Measurements from ENCODE around the gene RHO. TPM values are rescaled to one million over a fixed set of nuclear protein-coding genes. Genes with fewer than 3 reads are reported as not detected.

Gene RHO
- polyA plus RNA-seq, 1 of the 3 experiments (the other 2 are of a cell fraction): not detected

GRCh38 chr3:129502641-129503408 lies 25.6 kb upstream of the RHO start:
- H4K20me1 ChIP-seq (ENCODE audit: insufficient read depth): no peaks in the 10 kb centered on the region
- ChIA-PET CTCF (interaction anchor here (0.6 to 5.8 kb wide), 7 partner anchors 10 to 440 kb away, joined by 3 to 37 read pairs (median 3); no protein-coding TSS in a partner anchor), POLR2A (no interaction called here)
- no peak overlapping the region for H3K27ac ChIP-seq (ENCODE audit: low read depth in 2 of 2, low read length in 1 of 2)
- no peaks in the 10 kb centered on the region for H3K27me3 ChIP-seq (ENCODE audit: insufficient read depth)
- H3K4me2 ChIP-seq: no peak overlapping the region
- H3F3A ChIP-seq (replicated peaks; ENCODE audit: insufficient read depth): no peaks in the 10 kb centered on the region
- no peak overlapping the region for H2AFZ ChIP-seq (ENCODE audit: low read depth)
- no peaks in the 10 kb centered on the region for H3K9me2 ChIP-seq
- H3K79me2 ChIP-seq (ENCODE audit: insufficient read depth): no peaks in the 10 kb centered on the region
- no peaks in the 10 kb centered on the region for H3K9me3 ChIP-seq
- H3K4me1 ChIP-seq (ENCODE audit: control insufficient read depth in 1 of 2, insufficient read depth in 2 of 2, low read depth in 1 of 2, low read length in 1 of 2): peaks cover 4 to 28% of the 10 kb centered on the region in 2 experiments; a peak in 2 of 4 replicates
- TF ChIP-seq SIN3A (IDR thresholded peaks at IDR 0.05; ENCODE audit: borderline replicate concordance, low read depth, low read length) (no peak), CHD2 (IDR thresholded peaks at IDR 0.05; ENCODE audit: low read length, partially characterized antibody) (no peak), ELF1 (IDR thresholded peaks at IDR 0.05) (no peak), RCOR1 (IDR thresholded peaks at IDR 0.05; ENCODE audit: low read length) (no peak), POLR2AphosphoS5 (IDR thresholded peaks at IDR 0.05; ENCODE audit: low read depth, low read length) (no peak)
- TF ChIP-seq, protein P1, sequence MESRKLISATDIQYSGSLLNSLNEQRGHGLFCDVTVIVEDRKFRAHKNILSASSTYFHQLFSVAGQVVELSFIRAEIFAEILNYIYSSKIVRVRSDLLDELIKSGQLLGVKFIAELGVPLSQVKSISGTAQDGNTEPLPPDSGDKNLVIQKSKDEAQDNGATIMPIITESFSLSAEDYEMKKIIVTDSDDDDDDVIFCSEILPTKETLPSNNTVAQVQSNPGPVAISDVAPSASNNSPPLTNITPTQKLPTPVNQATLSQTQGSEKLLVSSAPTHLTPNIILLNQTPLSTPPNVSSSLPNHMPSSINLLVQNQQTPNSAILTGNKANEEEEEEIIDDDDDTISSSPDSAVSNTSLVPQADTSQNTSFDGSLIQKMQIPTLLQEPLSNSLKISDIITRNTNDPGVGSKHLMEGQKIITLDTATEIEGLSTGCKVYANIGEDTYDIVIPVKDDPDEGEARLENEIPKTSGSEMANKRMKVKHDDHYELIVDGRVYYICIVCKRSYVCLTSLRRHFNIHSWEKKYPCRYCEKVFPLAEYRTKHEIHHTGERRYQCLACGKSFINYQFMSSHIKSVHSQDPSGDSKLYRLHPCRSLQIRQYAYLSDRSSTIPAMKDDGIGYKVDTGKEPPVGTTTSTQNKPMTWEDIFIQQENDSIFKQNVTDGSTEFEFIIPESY (IDR thresholded peaks at IDR 0.05; ENCODE audit: borderline replicate concordance, low read depth): no peak
- H3K4me3 ChIP-seq (ENCODE audit: low read depth in 2 of 2, low read length in 1 of 2): no peak overlapping the region
- peaks cover 3 to 25% of the 10 kb centered on the region in 2 experiments for H3K36me3 ChIP-seq (replicated peaks in 1 of 2; ENCODE audit: control insufficient read depth in 1 of 2, insufficient read depth in 2 of 2, low read length in 1 of 2)
- DNase-seq: no peak
- 93% methylated on average over 10 of the region's 18 CpGs for WGBS (ENCODE audit: low lambda C conversion rate)
- H3K9ac ChIP-seq: no peak overlapping the region

DNA sequence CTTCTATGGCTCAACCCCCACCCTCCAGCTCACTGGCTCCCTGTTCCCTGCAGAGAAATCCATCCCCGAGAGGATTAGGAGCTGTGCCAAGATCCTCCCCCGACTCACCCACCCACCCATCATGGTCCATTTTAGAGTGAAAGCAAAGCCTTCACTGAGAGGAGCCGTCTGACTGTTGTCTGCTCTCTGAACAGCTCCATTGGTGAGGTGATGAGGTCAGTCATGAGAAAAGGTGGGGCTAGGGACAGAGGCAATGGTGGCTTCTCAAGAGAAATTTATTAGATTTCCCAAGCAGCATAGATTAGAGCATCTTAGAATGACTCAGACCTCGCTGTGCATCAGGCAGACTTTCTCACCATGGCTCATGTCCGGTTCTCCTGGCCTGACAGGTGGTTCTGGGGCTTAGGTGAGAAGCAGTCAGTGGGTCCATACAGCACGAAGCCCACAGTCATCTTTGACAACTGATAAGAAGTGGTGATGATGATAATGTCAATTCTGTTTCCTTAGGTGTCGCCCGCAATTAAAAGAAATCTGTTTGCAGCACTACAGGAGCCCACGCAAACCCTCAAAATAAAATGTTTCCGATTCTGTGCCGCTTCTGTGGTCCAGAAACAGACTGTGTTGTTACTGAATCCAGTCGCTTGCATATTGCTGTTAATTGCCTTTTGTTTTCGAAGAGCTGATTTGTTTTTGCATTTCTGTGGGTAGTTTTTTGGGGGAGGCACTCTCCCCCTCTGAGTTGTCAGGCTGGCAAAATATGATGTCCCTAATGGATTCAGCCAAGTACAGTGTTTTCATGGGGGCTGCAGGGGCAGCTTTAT lies 24.8 kb upstream of the RHO start:
- 75% methylated on average over 11 of the region's 13 CpGs for WGBS (ENCODE audit: low lambda C conversion rate)
- Histone ChIP-seq H3K4me2 (no peak overlapping the region), H3K27ac (ENCODE audit: low read depth in 2 of 2, low read length in 1 of 2) (no peak overlapping the region), H3K4me1 (ENCODE audit: control insufficient read depth in 1 of 2, insufficient read depth in 2 of 2, low read depth in 1 of 2, low read length in 1 of 2) (peaks cover 3 to 28% of the 10 kb centered on the region in 2 experiments; a peak in 2 of 4 replicates), H3K9ac (no peak overlapping the region), H3F3A (replicated peaks; ENCODE audit: insufficient read depth) (no peaks in the 10 kb centered on the region), H4K20me1 (ENCODE audit: insufficient read depth) (no peaks in the 10 kb centered on the region), H3K36me3 (replicated peaks in 1 of 2; ENCODE audit: control insufficient read depth in 1 of 2, insufficient read depth in 2 of 2, low read length in 1 of 2) (peaks cover 3 to 26% of the 10 kb centered on the region in 2 experiments), H3K27me3 (ENCODE audit: insufficient read depth) (no peaks in the 10 kb centered on the region), H2AFZ (ENCODE audit: low read depth) (no peak overlapping the region), H3K9me2 (no peaks in the 10 kb centered on the region), H3K79me2 (ENCODE audit: insufficient read depth) (no peaks in the 10 kb centered on the region), H3K9me3 (no peaks in the 10 kb centered on the region), H3K4me3 (ENCODE audit: low read depth in 2 of 2, low read length in 1 of 2) (no peak overlapping the region)
- POLR2A ChIA-PET: no interaction called here
- no peak for DNase-seq
- CTCF ChIA-PET: interaction anchor here (0.9 to 5.8 kb wide), 5 partner anchors 10 to 439 kb away, joined by 3 to 37 read pairs (median 3); no protein-coding TSS in a partner anchor
- no peak for TF ChIP-seq SMC3 (IDR thresholded peaks at IDR 0.05; ENCODE audit: low read depth, low read length)
- no peak for TF ChIP-seq SIN3A (IDR thresholded peaks at IDR 0.05; ENCODE audit: borderline replicate concordance, low read depth, low read length)
- TF ChIP-seq FOXM1 (IDR thresholded peaks at IDR 0.05; ENCODE audit: low read depth): no peak
- no peak for TF ChIP-seq RCOR1 (IDR thresholded peaks at IDR 0.05; ENCODE audit: low read length)
- TF ChIP-seq NFIC (IDR thresholded peaks at IDR 0.05; ENCODE audit: borderline replicate concordance): no peak
- no peak for TF ChIP-seq TCF12 (IDR thresholded peaks at IDR 0.05)
- no peak for TF ChIP-seq RAD21 (IDR thresholded peaks at IDR 0.05; ENCODE audit: low read length)
- TF ChIP-seq EZH2phosphoT487 (IDR thresholded peaks at IDR 0.05; ENCODE audit: borderline replicate concordance, low read depth): no peak
- TF ChIP-seq TEAD4 (IDR thresholded peaks at IDR 0.05; ENCODE audit: borderline replicate concordance, insufficient read depth): no peak
- TF ChIP-seq GATA2 (CRISPR knock-in tag; IDR thresholded peaks at IDR 0.05): no peak
- TF ChIP-seq TAF1 (IDR thresholded peaks at IDR 0.05; ENCODE audit: borderline replicate concordance, low read depth, low read length): no peak
- TF ChIP-seq FOXJ3 (CRISPR knock-in tag; IDR thresholded peaks at IDR 0.05): no peak
- no peak for TF ChIP-seq FOSL2 (IDR thresholded peaks at IDR 0.05; ENCODE audit: borderline replicate concordance, low read depth)
- no peak for TF ChIP-seq USF1 (IDR thresholded peaks at IDR 0.05; ENCODE audit: borderline replicate concordance, low read depth)
